IMR-90 (cell line): ENCODE data around the gene MICAL3. TPM values are rescaled to one million over a fixed set of nuclear protein-coding genes. Genes with fewer than 3 reads are reported as not detected.

Source experiments
- CEBPB ChIP-seq: IDR thresholded peaks from 2 replicates; pipeline ENCODE4 v1.6.1; 2012; ENCODE audit warnings: low read depth, low read length, improper control_type of control experiment
- CTCF ChIP-seq: conservative IDR thresholded peaks from 2 replicates; pipeline ENCODE4 v1.5.1; 2012; ENCODE audit warnings: mild to moderate bottlenecking, low read depth, low read length, improper control_type of control experiment
- polyA plus RNA-seq, 3 experiments: library from polyadenylated mRNA; depleted of rRNA; stranded (reverse); fragments of >200 nt; gene quantifications; 2 replicates each; pipeline ENCODE4 v1.2.3, GENCODE V29; 2012; ENCODE audit warnings: low replicate concordance in 1 of 3
- total RNA-seq: library from RNA; depleted of rRNA; stranded (reverse); fragments of >200 nt; gene quantifications from 2 replicates; pipeline ENCODE4 v1.2.3, GENCODE V29; 2012

MICAL3 gene
- total and polyA plus RNA-seq, 2 of the 4 experiments (the other 2 are of a cell fraction): 17.6 to 26.8 TPM

- TF ChIP-seq CTCF: no peak
- no peak for TF ChIP-seq CEBPB
These were observed 244.9 kb downstream of the MICAL3 start (continued) for GRCh38 chr22:17779286-17780115.
